HG03066 (cell line): ENCODE results near the gene PLAC1.

Experiments used
- ATAC-seq: cut with Tn5 transposase; IDR thresholded peaks from one replicate; pipeline ENCODE4 v1.9.1; 2021; ENCODE audit warnings: low read depth; ENCODE audit not compliant: unreplicated experiment

The PLAC1 gene

DNA sequence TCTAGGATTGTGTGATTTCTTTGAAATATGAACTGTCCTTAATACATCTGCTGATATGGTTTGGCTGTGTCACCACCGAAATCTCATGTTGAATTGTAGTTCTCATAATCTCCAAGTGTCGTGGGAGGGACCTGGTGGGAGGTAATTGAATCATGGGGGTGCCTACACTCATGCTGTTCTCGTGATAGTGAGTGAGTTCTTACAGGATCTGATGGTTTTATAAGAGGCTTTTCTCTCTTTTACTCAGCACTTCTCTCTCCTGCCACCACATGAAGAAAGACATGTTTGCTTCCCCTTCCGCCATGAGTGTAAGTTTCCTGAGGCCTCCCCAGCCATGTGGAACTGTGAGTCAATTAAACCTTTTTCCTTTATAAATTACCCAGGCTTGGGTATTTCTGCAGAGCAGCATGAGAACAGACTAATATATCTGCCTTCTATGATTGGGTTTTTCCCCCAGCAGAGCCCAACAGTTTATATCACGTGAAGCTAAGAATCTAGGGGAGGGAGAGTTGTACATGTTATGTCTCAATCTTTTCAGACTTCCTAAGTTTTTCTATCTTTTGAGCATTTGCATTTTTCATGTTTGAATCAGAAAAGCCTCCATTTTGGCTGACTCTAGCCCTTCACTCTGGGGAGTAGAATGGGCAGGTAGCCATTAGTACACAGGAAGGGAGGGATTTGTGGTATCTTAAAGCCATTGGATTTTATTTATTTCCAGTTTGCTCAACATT is 58.9 kb downstream of the PLAC1 start:
- no peak for ATAC-seq

DNA sequence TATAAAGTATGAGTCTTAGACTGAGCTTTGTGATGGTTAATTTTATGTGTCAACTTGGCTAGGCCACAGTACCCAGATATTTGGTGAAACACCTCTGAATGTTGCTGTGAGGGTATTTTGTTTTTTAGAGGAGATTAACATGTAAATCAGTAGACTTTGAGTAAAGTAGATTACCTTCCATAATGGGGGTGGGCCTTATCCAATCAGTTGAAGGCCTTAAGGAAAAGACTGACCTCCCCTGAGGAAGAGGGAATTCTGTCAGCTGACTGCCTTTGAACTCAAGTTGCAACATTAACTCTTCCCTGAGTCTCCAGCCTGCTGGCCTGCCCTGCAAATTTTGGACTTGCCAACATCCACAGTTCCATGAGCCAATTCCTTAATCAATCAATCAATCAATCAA is 66.0 kb downstream of the PLAC1 start:
- ATAC-seq: no peak

DNA sequence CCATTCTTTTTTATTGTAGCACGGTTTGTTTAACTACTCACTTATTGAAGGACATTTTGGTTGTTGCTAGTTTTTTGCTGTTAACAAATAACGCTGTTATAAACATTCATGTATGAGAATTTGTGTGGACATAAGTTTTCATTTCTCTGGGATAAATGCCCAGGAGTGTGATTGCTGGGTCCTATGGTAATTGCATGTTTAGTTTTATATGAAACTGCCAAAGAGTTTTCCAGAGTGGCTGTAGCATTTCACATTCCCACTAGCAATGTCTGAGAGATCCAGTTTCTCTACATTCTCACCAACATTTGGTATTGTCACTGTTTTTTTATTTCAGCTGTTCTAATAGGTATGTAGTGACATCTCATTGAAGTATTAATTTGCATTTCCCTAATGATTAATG is 66.8 kb downstream of the PLAC1 start:
- ATAC-seq: no peak

DNA sequence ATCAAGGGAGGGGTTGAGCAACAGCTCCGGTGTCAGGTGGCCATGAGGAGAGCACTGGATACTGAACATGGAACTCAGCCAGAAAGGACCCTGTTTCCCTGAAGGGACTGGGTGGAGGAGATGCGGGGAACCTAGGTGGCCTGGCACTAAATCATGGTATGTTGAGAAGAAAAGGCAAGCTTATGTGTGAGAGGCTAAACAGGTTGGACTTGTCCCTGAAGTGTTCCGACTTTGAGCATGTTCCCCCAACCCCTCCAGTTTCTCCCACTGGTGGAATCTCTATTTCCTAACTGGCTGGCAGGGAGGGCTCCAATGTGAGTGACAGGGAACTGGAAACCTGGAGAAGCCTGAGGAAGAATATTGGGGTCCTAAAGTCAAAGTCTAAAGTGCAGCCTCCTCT is 69.5 kb downstream of the PLAC1 start:
- ATAC-seq: no peak

DNA sequence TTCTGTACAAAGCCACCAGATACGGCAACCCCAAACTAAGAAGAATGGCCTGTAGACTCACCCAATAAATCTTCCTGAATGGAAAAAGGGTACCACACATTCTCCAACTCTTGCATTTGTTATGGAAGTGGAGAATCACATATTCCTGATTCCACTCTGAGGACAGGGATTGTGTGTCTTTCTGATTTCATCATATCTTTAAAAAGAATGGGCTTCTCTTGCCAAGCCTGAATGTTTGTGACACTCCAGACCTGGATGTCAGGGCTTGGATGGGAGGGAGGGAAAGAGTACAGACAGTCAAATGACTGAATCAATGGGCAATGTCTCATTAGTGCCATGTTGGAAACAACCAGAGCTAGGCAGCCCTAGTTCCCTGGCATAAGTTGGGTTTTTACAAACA is 77.4 kb downstream of the PLAC1 start:
- no peak for ATAC-seq

DNA sequence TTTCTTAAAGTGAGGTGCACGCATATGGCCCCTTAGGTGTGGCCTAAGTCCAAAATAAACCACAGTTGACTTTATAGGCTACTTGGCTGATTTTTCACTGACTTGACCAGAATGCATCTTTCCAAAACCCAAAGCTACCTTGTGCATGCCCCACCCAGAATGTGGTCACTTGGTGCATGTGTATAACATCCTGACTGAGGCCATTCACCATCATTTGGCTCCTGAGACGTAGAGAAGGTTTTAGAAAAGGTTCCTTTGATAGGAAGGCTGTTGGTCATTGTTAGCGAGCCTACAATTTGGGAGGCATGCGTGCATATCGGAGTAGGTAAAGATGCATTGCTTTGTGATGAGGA is 84.6 kb downstream of the PLAC1 start:
- ATAC-seq: no peak

DNA sequence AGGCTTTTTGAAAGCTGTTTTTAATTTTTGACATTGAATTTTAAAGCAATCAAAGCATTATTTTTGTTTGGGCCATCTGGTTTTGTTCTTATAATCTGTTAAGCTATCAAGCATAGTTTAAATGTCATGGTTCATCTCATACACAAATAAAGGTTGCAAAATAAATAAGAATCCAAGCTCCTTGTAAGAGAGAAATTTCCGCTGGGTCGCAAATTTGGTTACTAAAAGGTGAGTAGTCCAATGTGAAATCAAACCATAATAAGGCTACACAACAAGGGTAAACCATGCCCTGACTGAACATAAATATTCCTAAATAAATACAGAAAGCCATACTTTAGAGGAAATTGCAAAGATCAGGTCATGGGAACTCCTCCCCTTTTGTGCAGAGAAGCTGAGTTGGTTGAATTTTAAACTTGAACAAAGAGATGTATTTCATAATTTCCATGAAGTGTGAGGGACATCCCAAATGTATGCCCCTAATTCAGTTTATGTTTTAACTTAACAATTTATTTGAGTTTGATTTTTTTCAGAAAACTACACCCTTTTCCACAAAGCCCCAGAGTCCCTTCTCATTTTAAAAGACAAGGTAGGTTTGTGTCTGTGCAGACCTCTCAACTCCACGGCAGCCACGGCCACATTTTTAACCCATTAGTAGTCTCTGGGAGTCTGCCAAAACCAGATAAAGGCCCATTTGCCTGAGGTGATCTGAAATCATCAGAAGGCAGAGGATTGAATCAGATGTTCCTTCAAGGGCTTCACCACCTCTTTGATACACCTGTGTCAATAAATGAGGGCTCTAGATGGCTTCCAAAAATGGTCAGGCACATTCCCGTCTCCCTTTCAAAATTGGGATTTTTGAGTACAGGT is 85.2 kb downstream of the PLAC1 start:
- ATAC-seq: no peak

DNA sequence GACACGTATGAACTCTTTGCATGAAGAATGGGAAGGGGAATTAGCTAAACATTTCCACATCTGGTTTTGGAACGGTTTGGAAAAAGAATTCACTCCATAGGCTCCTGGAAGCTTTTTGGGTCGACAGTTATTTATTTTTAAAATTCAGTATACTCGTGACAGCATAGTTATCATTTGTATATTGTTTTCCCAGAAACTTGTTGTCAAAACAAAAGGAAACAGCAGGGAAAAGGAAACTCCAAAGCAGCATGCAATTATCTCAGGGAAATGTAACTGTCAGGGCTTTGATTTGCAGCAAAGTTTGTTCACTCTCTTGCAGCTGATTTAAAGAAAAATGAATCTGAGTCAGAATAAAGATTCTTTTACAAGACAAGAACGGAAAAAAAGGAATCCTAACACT is 86.5 kb downstream of the PLAC1 start:
- ATAC-seq: no peak

DNA sequence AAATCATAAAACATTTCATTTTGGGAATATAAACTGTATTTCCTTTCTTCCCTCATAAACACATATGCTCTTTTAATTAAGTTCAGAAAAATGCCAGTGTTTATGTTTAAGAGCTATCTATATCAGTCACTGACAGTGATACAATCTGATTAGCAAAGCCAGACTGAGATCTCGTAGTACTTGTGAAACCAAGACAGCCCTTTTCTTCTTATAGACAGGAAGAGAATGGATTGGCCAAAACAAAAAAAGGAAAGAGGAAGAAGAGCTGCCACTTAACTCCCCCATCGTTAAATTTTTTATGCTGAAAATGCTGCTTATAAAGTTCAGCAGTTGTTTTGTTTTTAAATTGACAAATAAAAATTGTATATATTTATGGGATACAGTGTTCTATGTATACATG is 87.4 kb downstream of the PLAC1 start:
- no peak for ATAC-seq

DNA sequence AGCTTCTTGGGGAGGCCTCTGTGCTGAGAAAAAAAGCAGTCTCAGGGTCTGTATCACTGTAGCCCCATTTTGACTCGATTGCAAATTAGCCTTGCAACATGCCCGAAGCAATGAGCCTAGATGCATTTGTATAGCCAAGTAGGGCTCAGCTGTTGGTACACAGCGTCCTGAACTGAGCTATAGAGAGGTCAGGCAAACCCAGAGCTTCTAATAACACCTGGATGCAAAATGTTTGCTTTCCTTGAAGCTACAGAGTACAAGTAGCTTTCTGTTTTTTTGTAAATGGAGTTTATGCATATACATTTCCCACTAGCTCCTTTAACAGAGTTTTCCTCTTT is 87.8 kb downstream of the PLAC1 start:
- no peak for ATAC-seq

DNA sequence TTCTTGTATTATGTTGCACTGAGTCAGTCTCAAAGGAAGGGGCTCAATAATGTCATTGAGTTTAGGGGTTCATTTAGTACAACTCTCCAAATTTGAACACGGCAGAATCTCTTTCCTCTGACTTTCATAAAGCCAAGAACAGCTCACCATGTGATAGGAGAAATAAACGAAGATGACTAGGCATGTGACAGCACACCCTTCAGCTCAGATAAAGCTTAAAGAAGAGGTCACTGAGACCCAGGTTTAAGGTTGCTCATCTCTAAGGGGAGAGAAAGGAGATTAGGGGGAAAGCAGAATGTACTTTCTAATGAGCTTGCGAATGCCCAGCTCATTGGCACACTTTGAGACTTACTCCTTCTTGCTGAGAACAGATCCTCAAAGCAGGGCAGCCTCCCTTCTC is 89.0 kb downstream of the PLAC1 start:
- ATAC-seq: no peak

DNA sequence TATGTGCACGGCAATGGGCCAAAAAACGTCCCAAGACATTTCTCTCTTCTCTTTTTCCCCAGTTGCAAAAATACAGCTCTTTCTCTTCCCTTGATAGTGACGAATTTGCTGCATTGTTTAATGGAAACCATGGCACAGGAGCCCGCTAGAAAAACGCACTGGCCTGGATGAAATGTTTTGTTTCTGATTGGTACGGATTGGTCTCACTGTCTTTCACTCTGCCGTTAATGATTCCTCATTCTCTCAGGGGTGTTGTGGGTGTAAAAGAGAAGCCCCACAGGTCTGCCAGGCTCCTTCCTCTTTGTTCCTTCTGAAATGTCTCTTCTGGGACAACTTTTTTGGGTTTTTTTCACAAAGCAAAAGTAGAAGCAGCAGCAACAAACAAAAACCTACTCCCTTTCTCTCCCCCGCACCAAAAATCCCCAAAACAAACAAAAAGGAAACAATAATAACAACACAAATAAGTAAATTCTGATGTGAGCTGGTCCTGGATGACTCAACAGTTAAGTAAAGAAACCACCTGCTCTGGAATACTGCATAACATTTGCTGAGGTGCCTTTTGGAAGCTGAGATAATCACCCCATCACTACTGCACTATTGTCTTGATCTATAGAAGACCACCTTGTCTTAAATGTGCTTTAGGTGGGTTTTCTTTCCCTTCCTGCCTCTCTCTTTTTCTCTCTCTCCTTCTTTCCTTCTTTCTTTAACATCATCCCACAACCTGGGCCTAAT is 89.8 kb downstream of the PLAC1 start:
- no peak for ATAC-seq

DNA sequence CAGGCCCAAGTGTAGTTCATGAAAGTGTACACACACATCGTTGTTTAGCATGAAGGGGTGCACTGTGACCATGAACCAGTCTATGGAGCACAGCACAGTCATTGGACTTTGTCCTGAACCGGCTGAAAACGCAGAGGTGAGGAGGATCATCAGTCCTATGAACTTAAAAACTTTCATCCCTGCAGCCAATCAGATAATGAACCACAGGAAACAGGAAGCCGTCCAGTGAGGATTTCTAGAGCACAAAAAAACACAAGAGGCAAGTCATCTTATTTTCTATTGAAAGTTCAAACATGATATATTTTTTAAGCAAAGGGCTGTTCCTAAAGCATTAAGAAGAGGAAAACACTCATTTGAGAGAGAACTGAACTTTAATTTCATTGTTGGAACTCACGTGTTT is 91.8 kb downstream of the PLAC1 start:
- no peak for ATAC-seq

DNA sequence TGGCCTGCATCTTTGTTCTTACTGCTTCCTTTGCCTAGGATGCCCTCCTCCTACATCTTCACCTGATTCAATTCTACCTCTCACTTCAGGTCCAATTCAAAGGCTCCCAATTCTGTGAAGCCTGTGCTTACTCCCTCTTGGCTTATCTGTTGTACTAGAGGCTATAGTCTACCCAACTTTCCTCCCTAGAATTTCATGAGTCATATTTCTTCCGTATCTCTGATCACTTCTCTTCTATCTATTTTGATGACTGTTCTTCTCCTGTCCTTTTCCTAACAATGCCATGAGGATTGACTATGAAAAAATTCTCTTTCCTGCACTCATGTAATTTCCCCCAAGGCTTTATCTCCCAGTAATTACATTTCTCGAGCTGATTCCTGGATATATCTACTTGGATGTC is 96.3 kb downstream of the PLAC1 start:
- no peak for ATAC-seq

DNA sequence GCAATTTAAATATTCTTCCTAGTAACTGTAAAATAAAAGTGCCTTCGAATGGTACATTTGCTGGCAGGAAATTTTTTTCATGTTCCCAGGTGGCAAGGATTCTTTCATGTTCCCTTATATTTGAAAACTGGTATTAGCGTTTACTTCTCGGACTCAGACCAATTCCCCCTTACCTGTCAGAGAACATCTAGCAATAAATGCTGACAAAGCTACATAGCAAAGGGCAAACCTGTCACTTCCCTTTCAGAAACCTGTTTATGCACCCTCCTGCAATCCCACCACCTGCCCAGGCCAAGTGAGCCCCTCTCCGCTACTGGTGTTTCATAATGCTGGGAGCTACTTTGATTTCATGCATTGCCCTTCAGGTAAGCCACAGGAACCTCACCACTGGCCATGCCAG is 100.1 kb downstream of the PLAC1 start:
- no peak for ATAC-seq

DNA sequence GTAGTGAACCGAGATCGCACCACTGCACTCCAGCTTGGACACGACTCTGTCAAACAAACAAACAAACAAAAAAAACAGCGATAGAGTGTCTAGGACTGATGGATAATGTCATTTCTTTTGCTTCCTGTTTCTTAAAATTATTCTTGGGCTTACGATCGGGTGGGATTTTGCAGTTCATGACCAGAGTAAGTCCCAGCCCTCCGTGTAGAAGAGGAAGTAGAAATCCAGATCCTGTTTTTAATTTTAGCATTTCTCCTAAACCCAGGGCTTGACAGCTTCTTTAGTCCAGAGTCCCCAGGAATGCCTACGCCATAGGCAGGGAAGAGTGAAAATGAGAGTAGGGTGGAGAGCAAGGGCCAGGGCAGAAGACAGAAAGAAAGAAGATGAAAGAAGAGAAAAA is 104.0 kb downstream of the PLAC1 start:
- no peak for ATAC-seq

DNA sequence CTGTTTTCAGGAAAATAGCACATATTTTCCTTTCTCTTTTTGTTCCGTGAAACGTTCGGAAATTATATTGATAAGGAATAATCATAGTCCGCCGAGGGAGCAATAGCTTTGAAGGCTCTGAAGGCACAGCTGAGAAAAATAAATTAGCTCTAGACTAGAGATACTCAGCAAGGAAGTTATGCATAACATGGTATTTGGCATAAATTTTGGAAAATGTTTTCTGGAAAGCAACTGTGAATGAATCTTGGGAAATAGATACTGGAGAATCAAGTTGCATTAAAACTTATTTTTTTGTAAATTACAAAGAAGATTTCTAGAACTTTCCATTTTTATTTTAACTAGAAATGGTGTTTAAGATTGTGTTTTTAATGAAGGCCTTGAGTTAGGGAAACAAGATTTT is 105.9 kb downstream of the PLAC1 start:
- no peak for ATAC-seq

DNA sequence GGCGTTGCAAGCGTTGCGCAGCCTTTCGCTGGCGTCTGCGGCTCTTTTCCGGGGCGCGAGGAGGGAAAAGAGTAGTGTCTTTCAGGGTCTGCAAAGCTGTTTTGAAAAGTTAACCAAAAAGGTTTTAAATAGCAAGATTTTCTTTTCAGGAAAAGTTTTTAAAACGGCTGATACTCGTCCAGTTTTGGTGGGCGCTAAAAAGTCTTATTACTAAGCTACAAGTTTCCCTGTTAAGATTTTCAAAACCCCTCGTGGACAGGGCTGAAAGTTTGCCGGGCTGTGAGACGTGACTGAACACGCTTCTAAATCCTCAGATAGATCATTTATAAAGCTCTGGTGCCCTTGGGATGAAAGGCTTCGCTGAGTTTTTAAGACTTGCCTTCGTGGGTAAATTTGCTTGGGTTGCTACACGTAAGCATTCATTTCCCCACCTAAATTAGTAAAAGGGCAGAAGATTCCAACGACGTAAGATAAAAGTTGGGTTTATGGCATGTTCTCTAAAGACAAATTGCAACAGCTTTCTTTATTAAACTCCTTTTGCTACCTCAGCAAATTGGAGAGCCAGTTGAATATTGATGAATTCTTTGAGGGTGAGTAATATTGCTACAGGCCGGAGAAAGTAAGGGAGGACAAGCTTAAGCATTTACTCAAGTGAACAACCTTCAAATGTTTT is 106.8 kb downstream of the PLAC1 start:
- no peak for ATAC-seq

DNA sequence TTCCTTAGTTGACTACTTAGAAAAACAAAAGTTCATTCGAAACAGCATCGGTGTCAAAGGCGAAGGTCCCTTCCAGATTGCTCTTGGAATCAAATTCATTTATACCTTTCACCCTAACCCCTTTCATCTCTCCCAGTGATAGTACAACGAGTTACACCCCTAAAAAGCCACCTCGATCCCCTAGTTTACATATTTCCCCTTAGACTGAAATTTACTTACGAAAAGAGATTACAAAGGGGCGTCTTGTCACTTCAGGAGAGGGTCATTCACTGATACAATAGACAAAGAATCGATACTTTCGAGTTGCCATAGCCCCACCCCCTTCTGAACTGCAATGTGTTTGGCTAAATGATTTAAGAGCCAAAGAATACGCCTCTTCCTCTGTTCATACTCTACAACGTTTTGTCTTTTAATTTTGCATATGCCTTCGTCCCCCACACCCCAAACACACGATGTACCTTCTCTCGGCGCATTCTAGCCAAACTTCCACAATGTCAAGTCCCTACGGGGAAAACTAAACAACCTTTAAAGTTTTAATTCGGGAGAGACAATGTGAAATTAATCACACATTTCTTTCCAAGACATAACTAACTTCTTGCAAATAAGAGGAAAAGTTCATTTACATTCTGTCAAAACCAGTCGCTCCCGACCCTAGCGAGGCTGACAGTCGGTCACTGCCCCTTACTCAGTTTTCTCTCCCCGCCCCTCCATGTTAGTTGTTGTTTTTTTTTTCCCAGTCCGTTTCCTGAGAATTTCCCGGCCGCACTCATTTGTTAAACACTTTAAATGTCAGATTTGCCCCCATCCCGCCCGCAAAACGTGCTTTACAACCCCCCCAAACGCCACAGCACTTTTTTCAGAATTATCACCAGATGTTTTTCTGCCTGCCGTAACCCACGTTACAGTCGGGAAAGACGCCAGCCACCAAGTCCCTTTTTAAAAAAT is 109.7 kb downstream of the PLAC1 start:
- ATAC-seq: no peak

DNA sequence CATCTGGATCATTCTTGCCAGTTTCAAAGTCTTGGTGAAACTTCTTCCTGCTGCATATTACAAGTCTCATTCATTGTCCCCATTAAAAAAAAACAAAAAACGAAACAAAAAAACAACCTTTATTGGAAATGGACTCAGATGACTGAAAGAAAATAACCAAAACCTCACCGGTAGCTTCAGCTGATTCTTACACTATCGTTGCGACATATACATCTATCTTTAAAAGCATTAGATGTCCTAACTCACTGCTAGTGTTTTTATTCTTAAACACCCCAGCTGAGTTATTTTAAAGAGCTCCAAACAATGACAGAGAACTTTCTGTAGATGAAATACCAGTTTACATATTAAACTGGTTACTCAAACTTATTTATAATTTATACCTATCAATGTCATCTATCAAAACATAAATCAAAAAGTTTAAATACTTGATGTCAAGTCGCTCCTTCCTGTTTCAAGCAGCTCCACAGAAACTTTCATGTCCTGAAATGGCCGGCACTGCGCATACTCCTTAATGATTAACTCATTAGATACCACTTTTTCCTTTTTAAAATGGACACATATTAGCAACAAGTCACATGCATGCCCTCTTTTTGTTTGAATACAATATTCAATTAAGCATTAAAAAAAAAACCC is 111.1 kb downstream of the PLAC1 start:
- ATAC-seq: no peak
